Keratinocyte (primary cell): Measurements from ENCODE around the gene MED16.

Source experiments
- EZH2 ChIP-seq: IDR thresholded peaks from one replicate; pipeline ENCODE4 v1.6.1; 2012; ENCODE audit warnings: inconsistent platforms, mild to moderate bottlenecking, low read length, moderate library complexity
- TF ChIP-seq, protein P1 (sequence below), 3 experiments: IDR thresholded peaks in 1 of 3; conservative IDR thresholded peaks in 1 of 3; optimal IDR thresholded peaks in 1 of 3; 2 replicates in 2 of 3; 3 replicates in 1 of 3; pipeline versions ENCODE3 to v1.5.1; 2011; ENCODE audit warnings: low read length in 3 of 3, mild to moderate bottlenecking in 3 of 3, moderate library complexity in 2 of 3, control low read depth in 1 of 3, inconsistent platforms in 1 of 3; ENCODE audit not compliant: insufficient read depth in 2 of 3; ENCODE audit errors: extremely low read depth in 1 of 3

DNA sequence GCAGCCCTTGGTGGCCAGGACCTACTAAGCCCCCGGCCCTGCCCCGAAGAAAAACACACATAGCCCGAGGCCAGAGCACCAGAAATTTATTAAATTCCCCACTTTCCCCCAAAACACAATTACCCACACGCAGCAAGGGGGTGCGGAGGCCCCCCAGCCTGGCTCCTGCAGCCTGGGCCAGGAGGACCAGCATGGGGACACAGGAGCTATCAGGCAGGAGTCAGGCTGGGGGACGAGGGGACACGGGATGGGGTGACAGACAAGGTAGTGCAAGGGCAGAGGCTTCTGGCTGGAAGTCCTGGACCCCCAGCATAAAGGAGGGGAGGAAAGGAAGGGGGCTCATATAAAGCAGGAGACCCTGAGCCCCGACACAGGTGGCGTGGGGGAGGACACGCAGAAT, 3.4 kb upstream of the MED16 start:
- TF ChIP-seq, protein P1, sequence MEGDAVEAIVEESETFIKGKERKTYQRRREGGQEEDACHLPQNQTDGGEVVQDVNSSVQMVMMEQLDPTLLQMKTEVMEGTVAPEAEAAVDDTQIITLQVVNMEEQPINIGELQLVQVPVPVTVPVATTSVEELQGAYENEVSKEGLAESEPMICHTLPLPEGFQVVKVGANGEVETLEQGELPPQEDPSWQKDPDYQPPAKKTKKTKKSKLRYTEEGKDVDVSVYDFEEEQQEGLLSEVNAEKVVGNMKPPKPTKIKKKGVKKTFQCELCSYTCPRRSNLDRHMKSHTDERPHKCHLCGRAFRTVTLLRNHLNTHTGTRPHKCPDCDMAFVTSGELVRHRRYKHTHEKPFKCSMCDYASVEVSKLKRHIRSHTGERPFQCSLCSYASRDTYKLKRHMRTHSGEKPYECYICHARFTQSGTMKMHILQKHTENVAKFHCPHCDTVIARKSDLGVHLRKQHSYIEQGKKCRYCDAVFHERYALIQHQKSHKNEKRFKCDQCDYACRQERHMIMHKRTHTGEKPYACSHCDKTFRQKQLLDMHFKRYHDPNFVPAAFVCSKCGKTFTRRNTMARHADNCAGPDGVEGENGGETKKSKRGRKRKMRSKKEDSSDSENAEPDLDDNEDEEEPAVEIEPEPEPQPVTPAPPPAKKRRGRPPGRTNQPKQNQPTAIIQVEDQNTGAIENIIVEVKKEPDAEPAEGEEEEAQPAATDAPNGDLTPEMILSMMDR (optimal IDR thresholded peaks at IDR 0.05 in 1 of 3, IDR thresholded peaks at IDR 0.05 in 1 of 3, conservative IDR thresholded peaks at IDR 0.05 in 1 of 3; ENCODE audit: extremely low read depth in 1 of 3, insufficient read depth in 2 of 3, low read length in 3 of 3) = no peak
- no peak for TF ChIP-seq EZH2
